Measurements from ENCODE around the gene PRSS37. TPM values are rescaled to one million over a fixed set of nuclear protein-coding genes. Genes with fewer than 3 reads are reported as not detected.
"Not testable (repeated sequence)": the region's sequence is repeated elsewhere in the genome, so short reads cannot be mapped to it uniquely, and the experiment has no call there.

The PRSS37 gene
- total and polyA plus RNA-seq, 8 donors = not detected

- Histone ChIP-seq H3K36me3 (no peaks in the 10 kb centered on the region), H3K27me3 (no peaks in the 10 kb centered on the region), H3K4me3 (no peak overlapping the region), H3K4me1 (no peaks in the 10 kb centered on the region), H3K9me3 (no peaks in the 10 kb centered on the region), H3K27ac (no peak overlapping the region)
- intact Hi-C loops (cut with DNase I; ENCODE audit: low total_unique reads) = no loop called here
- DNase-seq = no peak
- 74 to 95% (median 77%) methylated on average over 1 of the region's 1 CpG for WGBS, 5 donors
- TF ChIP-seq POLR2A (IDR thresholded peaks at IDR 0.05) (no peak), CTCF (IDR thresholded peaks at IDR 0.05) (no peak), POLR2AphosphoS5 (IDR thresholded peaks at IDR 0.05) (no peak), EP300 (IDR thresholded peaks at IDR 0.05) (no peak)
Measured at GRCh38 chr7:141838581-141838980, 2.7 kb downstream of the PRSS37 start.

- WGBS, 5 donors = 90 to 97% (median 94%) methylated on average over 4 to 5 of the region's 5 CpGs
- no peaks in the 10 kb centered on the region for H3K27me3 ChIP-seq
- TF ChIP-seq POLR2AphosphoS5 (IDR thresholded peaks at IDR 0.05) (no peak), EP300 (IDR thresholded peaks at IDR 0.05) (no peak)
- no peaks in the 10 kb centered on the region for H3K4me1 ChIP-seq
- H3K9me3 ChIP-seq = no peaks in the 10 kb centered on the region
- no peak overlapping the region for H3K4me3 ChIP-seq
- intact Hi-C loops (cut with DNase I; ENCODE audit: low total_unique reads) = no loop called here
- H3K36me3 ChIP-seq = no peaks in the 10 kb centered on the region
- no peak for DNase-seq
- H3K27ac ChIP-seq = no peak overlapping the region
Measured at GRCh38 chr7:141837683-141838082, 3.6 kb downstream of the PRSS37 start.

- peaks cover 0 to 11% (median 3%) of the 10 kb centered on the region in 4 donors for H3K36me3 ChIP-seq
- H3K27me3 ChIP-seq; intact Hi-C loops (cut with DNase I; ENCODE audit: low total_unique reads); H3K4me1 ChIP-seq; H3K27ac ChIP-seq; H3K4me3 ChIP-seq; DNase-seq: not testable (repeated sequence)
- H3K9me3 ChIP-seq = peaks cover 0 to 59% (median 34%) of the 10 kb centered on the region in 4 donors
Measured at GRCh38 chr7:141822432-141822831, 18.9 kb downstream of the PRSS37 start.

- peaks cover 0 to 65% (median 34%) of the 10 kb centered on the region in 4 donors for H3K9me3 ChIP-seq
- no peak for TF ChIP-seq POLR2A (IDR thresholded peaks at IDR 0.05)
- TF ChIP-seq EP300 (IDR thresholded peaks at IDR 0.05) = no peak
- no peak for TF ChIP-seq POLR2AphosphoS5 (IDR thresholded peaks at IDR 0.05)
- TF ChIP-seq CTCF (IDR thresholded peaks at IDR 0.05) = no peak
- 83 to 100% (median 96%) methylated on average over 1 of the region's 1 CpG for WGBS, 5 donors
- intact Hi-C loops (cut with DNase I; ENCODE audit: low total_unique reads) = no loop called here
- H3K4me3 ChIP-seq = no peak overlapping the region
- peaks cover 0 to 10% (median 3%) of the 10 kb centered on the region in 4 donors for H3K36me3 ChIP-seq
- H3K27ac ChIP-seq = no peak overlapping the region
- DNase-seq = no peak
- no peaks in the 10 kb centered on the region for H3K27me3 ChIP-seq
- no peaks in the 10 kb centered on the region for H3K4me1 ChIP-seq
Measured at GRCh38 chr7:141820067-141820466, 21.2 kb downstream of the PRSS37 start.

GRCh38 chr7:141792526-141792925 lies 48.8 kb downstream of the PRSS37 start:
- H3K27ac ChIP-seq = no peak overlapping the region
- WGBS, 5 donors = 79 to 94% (median 80%) methylated on average over 2 of the region's 2 CpGs
- intact Hi-C loops (cut with DNase I; ENCODE audit: low total_unique reads) = no loop called here

More at GRCh38 chr7:141792526-141792925, 48.8 kb downstream of the PRSS37 start:
- H3K36me3 ChIP-seq = peaks cover 0 to 30% (median 23%) of the 10 kb centered on the region in 4 donors
- no peak overlapping the region for H3K4me3 ChIP-seq
- no peak for DNase-seq
- H3K9me3 ChIP-seq = no peaks in the 10 kb centered on the region
- no peaks in the 10 kb centered on the region for H3K4me1 ChIP-seq
- TF ChIP-seq CTCF (IDR thresholded peaks at IDR 0.05) = no peak
- no peak for TF ChIP-seq POLR2A (IDR thresholded peaks at IDR 0.05)
- no peak for TF ChIP-seq POLR2AphosphoS5 (IDR thresholded peaks at IDR 0.05)
- TF ChIP-seq EP300 (IDR thresholded peaks at IDR 0.05) = no peak
- H3K27me3 ChIP-seq = no peaks in the 10 kb centered on the region
